GM18907 (cell line): ENCODE data around the gene DEPDC5.

ENCODE experiments used
- ATAC-seq: cut with Tn5 transposase; IDR thresholded peaks from one replicate; pipeline ENCODE4 v1.9.1; 2021; ENCODE audit warnings: mild to moderate bottlenecking, moderate library complexity; ENCODE audit not compliant: unreplicated experiment

DEPDC5 gene

GRCh38 chr22:31883989-31884388 is 130.2 kb downstream of the DEPDC5 start:
- no peak for ATAC-seq

GRCh38 chr22:31891366-31892079 is 137.7 kb downstream of the DEPDC5 start:
- ATAC-seq: no peak

- ATAC-seq: no peak
Observed at GRCh38 chr22:31892080-31892433, 138.2 kb downstream of the DEPDC5 start.

GRCh38 chr22:31893460-31893859 is 139.6 kb downstream of the DEPDC5 start:
- ATAC-seq: no peak

GRCh38 chr22:31895411-31896123 is 141.7 kb downstream of the DEPDC5 start:
- no peak for ATAC-seq

- no peak for ATAC-seq
Observed at GRCh38 chr22:31896472-31896871, 142.7 kb downstream of the DEPDC5 start.

- no peak for ATAC-seq
Observed at GRCh38 chr22:31897842-31898805, 144.3 kb downstream of the DEPDC5 start.

GRCh38 chr22:31898926-31899325 is 145.1 kb downstream of the DEPDC5 start:
- no peak for ATAC-seq

GRCh38 chr22:31899669-31900068 is 145.8 kb downstream of the DEPDC5 start:
- no peak for ATAC-seq

- ATAC-seq: no peak
Observed at GRCh38 chr22:31901388-31902137, 147.7 kb downstream of the DEPDC5 start.

GRCh38 chr22:31904651-31905050 is 150.8 kb downstream of the DEPDC5 start:
- ATAC-seq: no peak

- no peak for ATAC-seq
Observed at GRCh38 chr22:31905356-31905755, 151.5 kb downstream of the DEPDC5 start.

- no peak for ATAC-seq
Observed at GRCh38 chr22:31906086-31906485, 152.3 kb downstream of the DEPDC5 start.

GRCh38 chr22:31906569-31906968 is 152.8 kb downstream of the DEPDC5 start:
- ATAC-seq: no peak

GRCh38 chr22:31909977-31910376 is 156.2 kb downstream of the DEPDC5 start:
- ATAC-seq: no peak

GRCh38 chr22:31911565-31912406 is 158.0 kb downstream of the DEPDC5 start:
- ATAC-seq: no peak

GRCh38 chr22:31912407-31912743 is 158.6 kb downstream of the DEPDC5 start:
- ATAC-seq: no peak

GRCh38 chr22:31915586-31915985 is 161.8 kb downstream of the DEPDC5 start:
- no peak for ATAC-seq

GRCh38 chr22:31917227-31917921 is 163.6 kb downstream of the DEPDC5 start:
- no peak for ATAC-seq
